GM19239 (cell line): ENCODE measurements around the gene SLC25A30.
"Not testable (repeated sequence)": the region's sequence is repeated elsewhere in the genome, so short reads cannot be mapped to it uniquely, and the experiment has no call there.

ENCODE experiments used
- DNase-seq: peaks from one replicate; pipeline ENCODE4 v3.0.0; 2011; ENCODE audit warnings: low spot score; ENCODE audit not compliant: insufficient read length
- FAIRE-seq: peaks from 2 replicates; lab custom pipeline; 2011; peaks lifted over from hg19 to GRCh38; lab: Jason Lieb, UNC

Gene SLC25A30

DNA sequence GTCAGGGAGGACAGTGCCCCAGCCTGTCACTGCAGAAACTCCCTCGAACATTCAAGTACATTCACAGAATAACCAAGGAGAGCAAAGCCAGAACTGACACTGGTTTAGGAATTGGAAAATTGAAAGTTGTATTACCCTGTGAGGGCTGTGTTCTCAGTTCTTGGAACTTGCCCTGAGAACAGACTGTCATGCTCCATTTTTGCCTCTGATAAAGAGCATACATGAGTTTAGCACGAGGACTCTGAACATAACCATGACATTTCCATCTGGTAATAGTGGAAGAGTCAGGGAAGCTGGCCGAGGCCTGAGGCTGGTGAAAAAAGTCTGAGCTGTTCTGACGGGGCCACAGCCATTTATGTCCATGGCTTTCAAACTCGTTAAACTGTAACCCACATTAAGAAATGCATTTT lies 15.2 kb upstream of the SLC25A30 start:
- FAIRE-seq (no peak), DNase-seq (no peak)

DNA sequence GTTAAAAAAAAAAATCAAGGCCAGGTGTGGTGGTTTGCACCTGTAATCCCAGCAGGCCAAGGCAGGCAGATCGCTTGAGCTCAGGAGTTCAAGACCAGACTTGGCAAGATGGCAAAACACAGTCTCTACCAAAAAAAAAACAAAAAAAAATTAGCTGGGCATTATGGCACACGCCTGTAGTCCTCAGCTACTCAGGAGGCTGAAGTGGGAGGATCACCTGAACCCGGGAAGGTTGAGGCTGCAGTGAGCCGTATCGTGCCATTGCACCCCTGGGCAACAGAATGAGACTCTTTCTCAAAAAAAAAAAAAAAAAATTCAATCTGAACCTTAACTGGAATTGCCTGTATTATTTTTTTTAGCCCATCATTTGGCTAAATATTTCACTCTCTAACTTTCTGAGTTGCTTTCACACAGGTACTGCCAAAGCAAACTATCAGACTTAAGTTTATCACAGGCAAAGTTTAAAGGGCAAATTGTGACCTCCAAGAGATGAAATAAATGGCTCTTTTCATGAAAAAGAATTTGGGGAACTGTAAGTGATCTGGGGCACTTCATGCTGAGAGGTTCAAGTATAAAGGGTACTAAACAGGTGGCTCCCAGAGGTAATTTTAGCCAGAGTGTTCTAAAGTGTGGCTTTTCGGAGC lies 14.7 kb upstream of the SLC25A30 start:
- DNase-seq (no peak), FAIRE-seq (no peak)

DNA sequence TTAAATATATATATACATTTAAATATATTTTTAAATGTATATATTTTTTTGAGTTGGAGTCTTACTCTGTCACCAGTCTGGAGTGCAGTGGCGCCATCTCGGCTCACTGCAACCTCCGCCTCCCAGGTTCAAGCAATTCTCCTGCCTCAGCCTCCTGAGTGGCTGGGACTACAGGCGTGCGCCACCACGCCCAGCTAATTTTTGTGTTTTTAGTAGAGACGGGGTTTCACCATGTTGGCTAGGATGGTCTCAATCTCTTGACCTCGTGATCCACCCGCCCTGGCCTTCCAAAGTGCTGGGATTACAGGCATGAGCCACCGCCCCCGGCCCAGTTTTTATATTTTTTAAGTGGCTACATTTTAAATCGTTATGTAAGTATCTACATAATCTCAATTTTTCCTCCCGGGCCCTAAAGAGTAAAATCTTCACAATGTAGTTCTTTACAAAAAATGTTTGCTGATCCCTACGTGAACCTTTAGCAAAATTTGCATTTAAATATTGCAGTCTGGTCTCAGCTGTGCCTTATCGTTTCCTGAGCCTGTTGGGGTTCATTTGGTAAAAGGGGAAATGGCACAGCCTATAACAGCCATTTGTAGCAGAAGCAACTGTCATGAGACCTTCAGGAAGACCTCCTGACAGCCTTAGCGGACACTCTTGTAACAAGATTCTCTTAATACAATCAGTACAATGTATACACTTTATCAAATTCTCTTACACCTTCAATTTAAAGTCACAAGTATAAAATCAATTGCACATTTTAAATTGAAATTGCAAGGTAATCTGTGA lies 8.1 kb upstream of the SLC25A30 start:
- DNase-seq, FAIRE-seq: not testable (repeated sequence)

DNA sequence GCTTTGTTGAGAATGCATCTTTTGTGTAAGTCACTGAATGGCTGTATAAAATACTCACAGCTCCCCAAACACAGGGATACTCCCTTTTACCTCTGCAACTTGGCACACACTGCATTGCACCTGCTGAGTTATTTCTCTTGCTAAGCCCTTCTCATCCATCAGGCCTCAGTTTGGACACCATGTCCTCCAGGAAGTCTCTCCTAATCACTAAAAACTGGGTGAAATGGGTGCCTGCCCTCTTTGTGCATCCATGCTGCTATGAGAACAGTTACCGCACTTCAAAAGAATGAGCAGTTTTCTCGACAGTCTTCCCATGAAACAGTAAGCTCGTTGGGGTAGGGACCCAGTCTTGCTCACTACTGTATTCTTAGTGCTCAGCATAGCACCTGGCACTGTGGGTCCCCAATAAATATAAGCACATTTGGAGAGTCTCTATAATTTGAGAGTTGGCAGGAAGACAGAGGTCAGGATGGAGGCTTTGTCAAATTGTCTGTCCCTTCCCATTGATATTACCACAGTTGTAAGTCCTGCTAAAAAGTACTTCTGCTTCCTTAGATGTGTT lies 4.6 kb upstream of the SLC25A30 start:
- DNase-seq = no peak
- FAIRE-seq = no peak

DNA sequence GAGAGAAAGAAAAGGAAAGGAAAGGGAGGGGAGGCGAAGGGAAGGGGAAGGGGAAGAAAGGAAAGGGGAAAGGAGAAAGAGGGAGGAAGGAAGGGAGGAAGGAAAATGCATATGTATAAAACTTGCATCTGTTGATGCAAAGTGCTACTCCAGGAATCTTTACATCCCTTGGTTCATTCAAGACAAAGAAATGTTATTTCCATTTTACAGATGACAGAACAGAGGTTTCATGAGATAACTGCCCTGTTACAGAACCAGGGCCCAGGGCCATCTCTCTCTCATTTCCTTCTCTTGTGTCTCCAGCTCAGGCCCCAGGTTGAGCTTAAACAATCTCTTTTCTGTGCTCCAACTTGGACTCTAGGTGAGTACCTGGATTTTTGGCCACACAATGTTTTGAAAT lies 1.8 kb upstream of the SLC25A30 start:
- FAIRE-seq (no peak), DNase-seq (no peak)

DNA sequence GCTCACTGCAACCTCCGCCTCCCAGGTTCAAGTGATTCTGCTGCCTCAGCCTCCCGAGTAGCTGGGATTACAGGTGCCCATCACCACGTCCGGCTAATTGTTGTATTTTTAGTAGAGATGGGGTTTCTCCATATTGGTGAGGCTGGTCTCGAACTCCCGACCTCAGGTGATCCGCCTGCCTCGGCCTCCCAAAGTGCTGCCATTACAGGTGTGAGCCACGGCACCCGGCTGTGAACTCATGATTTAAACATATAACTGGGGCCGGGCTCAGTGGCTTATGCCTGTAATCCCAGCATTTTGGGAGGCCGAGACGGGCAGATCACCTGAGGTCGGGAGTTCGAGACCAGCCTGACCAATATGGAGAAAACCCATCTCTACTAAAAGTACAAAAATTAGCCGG lies 1.2 kb upstream of the SLC25A30 start:
- FAIRE-seq, DNase-seq: not testable (repeated sequence)

DNA sequence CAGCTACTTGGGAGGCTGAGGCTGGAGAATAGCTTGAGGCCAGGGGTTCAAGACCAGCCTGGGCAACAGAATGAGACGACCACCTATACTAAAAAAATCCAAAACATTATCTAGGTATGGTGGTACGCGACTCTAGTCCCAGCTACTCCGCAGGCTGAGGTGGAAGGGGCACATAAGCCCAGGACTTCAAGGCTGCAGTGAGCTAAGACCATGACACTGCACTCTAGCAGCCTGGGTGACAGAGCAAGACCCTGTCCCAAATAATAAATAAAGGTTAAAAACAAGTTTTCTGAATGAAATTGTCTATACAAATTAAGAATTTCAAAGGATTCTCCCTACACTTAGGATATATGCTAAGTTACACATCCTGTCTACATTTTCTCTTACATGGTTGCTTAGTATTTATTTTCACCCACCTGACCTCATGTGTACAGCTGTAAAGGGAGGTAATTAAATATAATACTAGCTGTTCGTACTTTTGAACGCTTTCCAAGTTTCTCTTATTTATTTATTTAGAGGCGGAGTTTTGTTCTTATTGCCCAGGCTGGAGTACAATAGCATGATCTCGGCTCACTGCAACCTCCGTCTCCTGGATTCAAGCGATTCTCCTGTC lies 1.6 kb downstream of the SLC25A30 start:
- DNase-seq (no peak), FAIRE-seq (no peak)

DNA sequence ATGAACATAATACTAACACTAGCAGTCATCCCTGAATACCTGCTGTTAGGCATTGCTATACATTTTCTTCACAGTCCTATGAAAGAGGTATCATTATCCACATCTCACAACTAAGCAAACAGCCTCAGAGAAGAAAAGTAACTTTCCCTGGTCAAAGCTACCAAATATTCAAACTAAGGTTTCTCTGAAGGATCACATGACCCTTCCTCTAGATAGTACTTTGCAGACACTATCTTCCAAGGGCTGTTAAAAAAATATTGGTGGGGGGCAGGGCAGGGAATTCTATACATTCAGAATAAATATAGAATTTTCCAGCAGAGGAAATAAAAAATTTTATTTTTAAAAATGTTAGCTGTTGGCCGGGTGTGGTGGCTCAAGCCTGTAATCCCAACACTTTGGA lies 3.1 kb downstream of the SLC25A30 start:
- DNase-seq (no peak), FAIRE-seq (no peak)

DNA sequence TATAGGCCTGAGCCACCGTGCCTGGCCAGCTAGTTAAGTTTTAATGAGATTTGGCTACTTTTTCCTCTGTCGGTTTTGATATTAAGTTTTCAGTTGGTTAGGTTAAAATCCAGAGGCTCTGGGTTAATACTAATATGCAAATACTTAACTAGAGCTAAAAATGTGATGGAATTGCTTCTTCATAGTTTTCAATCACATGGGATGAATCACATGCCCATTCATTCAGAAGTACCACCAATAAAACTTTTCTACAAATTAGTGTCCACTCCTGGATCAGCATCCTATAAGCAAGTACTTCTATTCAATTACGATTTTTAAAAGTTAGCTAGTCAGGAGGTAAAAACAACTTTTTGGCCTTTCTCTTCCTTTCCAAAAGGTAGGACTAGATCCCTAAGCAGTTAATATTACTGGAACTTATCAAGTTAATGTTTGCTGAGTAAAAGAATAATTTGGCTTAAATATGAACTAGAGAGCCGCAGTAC lies 4.3 kb downstream of the SLC25A30 start:
- DNase-seq = no peak
- FAIRE-seq = no peak

DNA sequence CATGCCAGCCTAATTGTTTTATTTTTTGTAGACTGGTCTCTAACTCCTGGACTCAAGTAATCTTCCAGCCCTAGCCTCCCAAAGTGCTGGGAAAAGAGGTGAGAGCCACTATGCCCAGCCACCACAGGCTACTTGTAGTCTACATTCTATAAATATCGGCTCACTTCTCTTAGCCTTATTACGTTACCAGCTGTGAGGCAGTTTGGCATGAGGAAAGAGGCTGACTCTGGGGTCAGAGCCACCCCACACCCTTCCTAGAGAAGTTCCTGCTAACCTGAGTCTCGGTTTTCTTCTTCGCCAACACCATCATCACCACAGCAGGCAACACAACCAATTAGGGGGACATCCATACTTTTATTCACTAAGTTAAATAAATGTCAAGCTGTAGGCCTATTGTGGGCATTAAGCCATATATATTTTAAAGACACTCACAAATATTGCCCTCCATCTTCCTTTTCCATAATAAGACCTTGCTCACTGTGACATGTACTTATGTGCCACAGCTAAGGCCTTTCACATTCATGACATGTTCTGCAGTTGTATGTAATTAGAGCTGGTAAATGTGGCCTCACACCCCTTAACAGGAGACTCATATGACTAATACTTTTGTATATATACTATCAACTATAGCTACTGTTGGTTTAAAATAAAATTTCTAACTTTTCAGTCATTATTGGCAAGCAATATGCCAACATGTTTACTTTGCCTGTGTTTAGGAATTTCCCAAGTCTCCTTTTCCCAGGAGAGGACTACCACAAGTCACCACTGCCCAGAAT lies 5.7 kb downstream of the SLC25A30 start:
- FAIRE-seq = no peak
- DNase-seq = no peak

DNA sequence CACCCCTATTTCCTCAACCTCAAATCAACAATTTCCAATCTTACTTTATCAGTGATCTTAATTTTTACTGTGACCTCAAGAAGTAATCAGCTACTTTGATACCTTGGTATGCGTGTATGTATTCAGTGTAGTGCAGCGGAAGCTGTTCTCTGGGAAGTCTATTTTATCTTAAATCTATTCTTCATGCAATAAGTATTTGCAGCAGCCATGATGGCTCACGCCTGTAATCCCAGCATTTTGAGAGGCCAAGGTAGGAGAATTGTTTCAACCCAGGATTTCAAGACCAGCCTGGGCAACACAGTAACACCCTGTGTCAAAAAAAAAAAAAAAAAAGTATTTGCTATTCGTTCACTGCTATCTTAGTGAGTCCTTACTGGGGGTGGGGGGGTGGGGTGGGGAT lies 6.5 kb downstream of the SLC25A30 start:
- DNase-seq (no peak), FAIRE-seq (no peak)

DNA sequence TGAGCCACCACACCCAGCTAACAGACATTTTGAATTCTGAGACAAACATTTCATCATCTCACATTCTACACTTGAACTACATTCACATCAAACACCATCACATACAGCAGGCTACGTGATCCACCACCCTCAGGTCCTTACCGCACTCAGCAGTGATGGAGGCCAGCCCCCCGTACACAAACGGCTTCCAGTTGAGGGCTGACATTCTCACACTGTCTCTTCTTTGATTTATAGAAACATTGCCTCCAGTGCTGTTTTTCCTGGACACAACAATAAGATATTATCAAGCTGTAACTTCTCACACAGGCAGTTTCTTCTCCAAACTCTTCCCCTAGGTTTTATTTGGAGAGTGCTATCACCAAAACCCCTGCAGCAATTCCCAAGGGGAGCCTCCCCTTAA lies 7.0 kb downstream of the SLC25A30 start:
- FAIRE-seq (no peak), DNase-seq (no peak)

DNA sequence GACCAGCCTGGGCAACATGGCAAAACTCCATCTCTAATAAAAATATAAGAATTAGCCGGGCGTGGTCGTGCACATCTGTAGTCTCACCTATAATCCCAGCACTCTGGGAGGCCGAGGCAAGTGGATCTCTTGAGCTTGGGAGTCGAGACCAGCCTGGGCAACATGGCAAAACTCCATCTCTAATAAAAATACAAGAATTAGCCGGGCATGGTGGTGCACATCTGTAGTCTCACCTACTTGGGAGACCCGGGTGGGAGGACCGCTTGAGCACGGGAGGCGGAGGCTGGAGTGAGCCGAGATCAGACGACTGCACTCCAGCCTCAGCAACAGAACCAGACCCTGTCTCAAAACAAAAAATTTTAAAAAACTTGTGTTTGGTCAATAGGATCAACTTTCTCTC lies 7.7 kb downstream of the SLC25A30 start:
- FAIRE-seq (no peak), DNase-seq (no peak)

DNA sequence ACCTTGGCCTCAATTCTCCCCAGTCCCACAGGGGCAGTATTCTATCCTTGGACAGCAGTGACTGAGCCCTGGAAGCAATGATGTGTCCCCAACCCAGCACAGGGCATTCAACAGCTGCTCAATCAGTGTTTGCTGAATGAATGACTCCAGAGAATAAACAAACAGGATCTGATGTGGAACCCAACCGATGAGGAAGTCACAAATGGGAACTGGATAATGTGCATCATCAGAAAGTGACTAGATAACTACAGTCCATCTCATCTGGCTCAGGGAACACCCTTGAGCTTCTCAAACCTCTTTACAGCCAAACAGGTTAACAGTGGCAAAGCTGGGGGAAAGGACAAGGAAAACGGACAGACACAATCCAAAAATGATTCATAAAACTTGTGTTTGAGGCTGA lies 8.2 kb downstream of the SLC25A30 start:
- FAIRE-seq = no peak

DNA sequence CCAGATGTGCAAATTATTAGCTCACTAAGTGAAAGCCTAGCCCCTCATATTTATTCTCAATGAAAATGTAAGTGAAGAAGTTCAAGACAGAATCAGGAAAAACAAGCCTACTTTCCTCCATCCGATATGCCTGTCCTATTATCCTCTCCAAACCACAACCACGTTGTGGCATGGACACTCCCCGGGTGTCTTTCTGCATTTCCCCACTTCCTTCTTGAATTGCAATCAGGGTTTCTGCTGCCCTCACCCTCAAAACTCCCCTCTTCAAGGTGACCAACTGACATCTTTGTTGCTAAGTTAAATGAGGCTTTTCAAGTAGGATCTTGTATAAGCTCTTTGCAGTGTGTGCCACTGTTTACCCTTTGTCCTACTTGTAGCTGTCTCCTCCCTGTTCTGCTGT lies 11.8 kb downstream of the SLC25A30 start:
- DNase-seq (no peak), FAIRE-seq (no peak)

More for the DNA sequence above, 8.2 kb downstream of the SLC25A30 start:
- DNase-seq = no peak

DNA sequence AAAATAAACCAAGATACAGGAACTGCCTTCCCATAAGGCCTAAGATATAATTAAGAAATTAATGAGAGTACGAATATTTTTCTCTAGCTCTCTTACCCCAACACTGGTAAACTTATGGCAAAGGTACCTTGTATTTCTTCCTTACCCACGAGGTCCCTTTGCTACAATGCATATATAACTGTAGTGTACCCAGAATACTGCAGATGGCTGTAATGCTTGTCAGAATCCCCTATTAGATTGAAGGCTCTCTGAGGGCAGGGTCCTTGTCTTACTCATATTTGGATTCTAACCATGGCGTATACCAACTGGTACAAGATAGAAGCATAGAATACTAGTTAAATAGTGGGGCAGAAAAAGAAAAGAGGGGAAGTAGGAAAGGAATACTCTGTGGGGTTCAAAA lies 15.1 kb downstream of the SLC25A30 start:
- FAIRE-seq = no peak
- no peak for DNase-seq

DNA sequence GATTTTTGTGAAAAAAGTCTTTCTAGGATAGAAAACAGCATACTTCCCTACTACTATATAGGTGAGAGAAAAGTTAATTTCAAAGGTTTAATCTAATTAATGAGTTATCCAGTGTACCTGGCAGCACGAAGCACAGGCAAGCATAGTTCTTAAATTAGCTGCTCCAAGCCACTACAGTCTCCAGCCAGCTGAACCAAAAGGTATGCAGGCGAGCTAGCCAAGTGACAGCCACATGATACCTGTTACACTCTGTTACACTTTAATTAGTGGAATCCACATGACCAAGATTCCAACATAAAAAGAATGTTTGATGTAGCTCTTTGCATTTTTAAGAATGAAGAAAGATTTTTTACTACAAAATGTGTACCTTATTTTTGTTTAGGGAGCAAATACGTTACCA lies 15.5 kb downstream of the SLC25A30 start:
- DNase-seq = no peak
- no peak for FAIRE-seq

DNA sequence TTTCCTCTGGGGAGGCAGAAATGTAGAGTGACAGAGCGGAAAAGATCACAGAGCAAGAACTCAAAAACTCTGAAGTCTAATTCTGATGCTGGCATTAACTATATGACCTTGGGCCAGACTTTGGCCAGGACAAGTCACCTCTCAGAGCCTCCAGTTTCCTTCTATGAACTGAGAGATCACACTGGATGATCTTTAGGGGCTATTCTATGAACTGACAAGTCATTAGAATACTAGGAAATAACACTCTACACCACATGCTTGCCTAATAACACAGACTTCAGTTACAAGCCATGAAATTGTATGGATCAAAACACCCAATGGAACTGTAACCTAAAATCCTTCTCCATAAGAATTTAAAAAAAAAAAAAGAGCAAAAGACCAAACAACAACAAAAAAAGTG lies 16.9 kb downstream of the SLC25A30 start:
- DNase-seq (no peak), FAIRE-seq (no peak)

DNA sequence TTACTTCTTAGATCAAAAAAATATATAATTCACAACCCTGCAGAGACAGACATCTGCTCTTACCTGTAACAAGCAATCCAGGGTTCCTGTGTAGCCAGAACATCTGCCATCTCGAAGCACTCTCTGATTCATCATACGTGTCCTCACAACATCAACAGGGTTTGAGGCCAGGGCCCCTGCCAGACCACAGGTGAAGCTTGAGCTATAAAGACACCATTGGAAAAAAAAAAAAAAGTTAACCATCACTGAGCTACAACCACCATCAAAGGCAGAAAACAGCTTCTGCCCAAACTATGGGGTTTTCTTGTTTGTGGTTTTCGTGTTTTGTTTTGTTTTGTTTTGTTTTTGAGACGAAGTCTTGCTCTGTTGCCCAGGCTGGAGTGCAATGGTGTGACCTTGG lies 19.3 kb downstream of the SLC25A30 start:
- no peak for FAIRE-seq
- DNase-seq = no peak

DNA sequence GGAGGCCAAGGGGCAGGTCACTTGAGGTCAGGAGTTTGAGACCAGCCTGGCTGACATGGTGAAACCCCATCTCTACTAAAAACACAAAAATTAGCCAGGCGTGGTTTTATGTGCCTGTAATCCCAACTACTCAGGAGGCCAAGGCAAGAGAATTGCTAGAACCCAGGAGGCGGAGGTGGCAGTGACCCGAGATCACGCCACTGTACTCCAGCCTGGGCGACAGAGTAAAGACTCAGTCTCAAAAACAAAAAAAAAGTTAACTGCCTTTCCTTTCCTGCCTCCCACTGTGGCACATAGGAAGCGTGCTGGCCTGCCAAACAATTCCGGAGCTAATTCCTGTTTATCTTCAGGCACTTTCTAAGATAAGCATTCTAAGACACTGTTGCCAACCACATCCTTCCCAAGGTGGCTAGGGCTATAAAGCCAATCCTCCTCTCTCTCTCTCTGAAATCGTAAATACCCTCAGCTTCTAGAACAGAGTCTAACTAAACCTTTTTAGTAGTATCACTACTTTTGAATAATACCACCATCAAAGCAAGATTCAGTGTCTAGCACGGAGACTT lies 21.6 kb downstream of the SLC25A30 start:
- DNase-seq (no peak), FAIRE-seq (no peak)
